ENCODE measurements around the gene UBL4A. TPM values are rescaled to one million over a fixed set of nuclear protein-coding genes. Genes with fewer than 3 reads are reported as not detected.

Gene UBL4A
- total and polyA plus RNA-seq, 9 of the 15 experiments (the other 6 are each of a cell fraction or from before 2014, with no cell fraction given), result 15.2 to 140 (median 100) TPM

GRCh38 chrX:154478728-154479622 lies 7.4 kb downstream of the UBL4A start, which contains the start of gene LAGE3 (continued):
- TF ChIP-seq SAFB2 (IDR thresholded peaks at IDR 0.05; ENCODE audit: borderline replicate concordance, low read depth, low read length, severe bottlenecking) (no peak), PHF8 (IDR thresholded peaks at IDR 0.05; ENCODE audit: borderline replicate concordance, low read length) (peak; percentile 67; the same call in 1 of the 2 replicates), ZNF277 (CRISPR knock-in tag; IDR thresholded peaks at IDR 0.05; ENCODE audit: borderline replicate concordance) (no peak), RBM15 (IDR thresholded peaks at IDR 0.05; ENCODE audit: insufficient read depth, low read length) (no peak), ZNF184 (CRISPR knock-in tag; IDR thresholded peaks at IDR 0.05) (no peak), POLR2A (conservative IDR thresholded peaks at IDR 0.05) (peak; percentile 75), E2F5 (CRISPR knock-in tag; IDR thresholded peaks at IDR 0.05) (peak; percentile 69; the same call in 1 of the 2 replicates), ZNF12 (CRISPR knock-in tag; IDR thresholded peaks at IDR 0.05) (no peak), RAD51 (IDR thresholded peaks at IDR 0.05; ENCODE audit: borderline replicate concordance, low read depth) (peak; percentile 26; the same call in 1 of the 2 replicates), NCOR1 (IDR thresholded peaks at IDR 0.05) (peak; percentile 51), CREB1 (IDR thresholded peaks at IDR 0.05) (peak; percentile 51; the same call in 1 of the 2 replicates), CREB1 (CRISPR knock-in tag; IDR thresholded peaks at IDR 0.05) (peak; percentile 57), SIN3A (IDR thresholded peaks at IDR 0.05; ENCODE audit: borderline replicate concordance in 2 of 2, control insufficient read depth in 1 of 2, low read depth in 2 of 2, low read length in 2 of 2) (peak; percentile 86 to 91; a peak in 3 of 4 replicates)
- TF ChIP-seq, protein P1, sequence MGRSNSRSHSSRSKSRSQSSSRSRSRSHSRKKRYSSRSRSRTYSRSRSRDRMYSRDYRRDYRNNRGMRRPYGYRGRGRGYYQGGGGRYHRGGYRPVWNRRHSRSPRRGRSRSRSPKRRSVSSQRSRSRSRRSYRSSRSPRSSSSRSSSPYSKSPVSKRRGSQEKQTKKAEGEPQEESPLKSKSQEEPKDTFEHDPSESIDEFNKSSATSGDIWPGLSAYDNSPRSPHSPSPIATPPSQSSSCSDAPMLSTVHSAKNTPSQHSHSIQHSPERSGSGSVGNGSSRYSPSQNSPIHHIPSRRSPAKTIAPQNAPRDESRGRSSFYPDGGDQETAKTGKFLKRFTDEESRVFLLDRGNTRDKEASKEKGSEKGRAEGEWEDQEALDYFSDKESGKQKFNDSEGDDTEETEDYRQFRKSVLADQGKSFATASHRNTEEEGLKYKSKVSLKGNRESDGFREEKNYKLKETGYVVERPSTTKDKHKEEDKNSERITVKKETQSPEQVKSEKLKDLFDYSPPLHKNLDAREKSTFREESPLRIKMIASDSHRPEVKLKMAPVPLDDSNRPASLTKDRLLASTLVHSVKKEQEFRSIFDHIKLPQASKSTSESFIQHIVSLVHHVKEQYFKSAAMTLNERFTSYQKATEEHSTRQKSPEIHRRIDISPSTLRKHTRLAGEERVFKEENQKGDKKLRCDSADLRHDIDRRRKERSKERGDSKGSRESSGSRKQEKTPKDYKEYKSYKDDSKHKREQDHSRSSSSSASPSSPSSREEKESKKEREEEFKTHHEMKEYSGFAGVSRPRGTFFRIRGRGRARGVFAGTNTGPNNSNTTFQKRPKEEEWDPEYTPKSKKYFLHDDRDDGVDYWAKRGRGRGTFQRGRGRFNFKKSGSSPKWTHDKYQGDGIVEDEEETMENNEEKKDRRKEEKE (IDR thresholded peaks at IDR 0.05; ENCODE audit: borderline replicate concordance in 1 of 2, control insufficient read depth in 1 of 2, low read depth in 2 of 2, low read length in 1 of 2), result 0 out of 4 replicates have a peak, but pooled peaks of 1 of the 2 experiments have one; percentile 75
- TF ChIP-seq, protein P2, sequence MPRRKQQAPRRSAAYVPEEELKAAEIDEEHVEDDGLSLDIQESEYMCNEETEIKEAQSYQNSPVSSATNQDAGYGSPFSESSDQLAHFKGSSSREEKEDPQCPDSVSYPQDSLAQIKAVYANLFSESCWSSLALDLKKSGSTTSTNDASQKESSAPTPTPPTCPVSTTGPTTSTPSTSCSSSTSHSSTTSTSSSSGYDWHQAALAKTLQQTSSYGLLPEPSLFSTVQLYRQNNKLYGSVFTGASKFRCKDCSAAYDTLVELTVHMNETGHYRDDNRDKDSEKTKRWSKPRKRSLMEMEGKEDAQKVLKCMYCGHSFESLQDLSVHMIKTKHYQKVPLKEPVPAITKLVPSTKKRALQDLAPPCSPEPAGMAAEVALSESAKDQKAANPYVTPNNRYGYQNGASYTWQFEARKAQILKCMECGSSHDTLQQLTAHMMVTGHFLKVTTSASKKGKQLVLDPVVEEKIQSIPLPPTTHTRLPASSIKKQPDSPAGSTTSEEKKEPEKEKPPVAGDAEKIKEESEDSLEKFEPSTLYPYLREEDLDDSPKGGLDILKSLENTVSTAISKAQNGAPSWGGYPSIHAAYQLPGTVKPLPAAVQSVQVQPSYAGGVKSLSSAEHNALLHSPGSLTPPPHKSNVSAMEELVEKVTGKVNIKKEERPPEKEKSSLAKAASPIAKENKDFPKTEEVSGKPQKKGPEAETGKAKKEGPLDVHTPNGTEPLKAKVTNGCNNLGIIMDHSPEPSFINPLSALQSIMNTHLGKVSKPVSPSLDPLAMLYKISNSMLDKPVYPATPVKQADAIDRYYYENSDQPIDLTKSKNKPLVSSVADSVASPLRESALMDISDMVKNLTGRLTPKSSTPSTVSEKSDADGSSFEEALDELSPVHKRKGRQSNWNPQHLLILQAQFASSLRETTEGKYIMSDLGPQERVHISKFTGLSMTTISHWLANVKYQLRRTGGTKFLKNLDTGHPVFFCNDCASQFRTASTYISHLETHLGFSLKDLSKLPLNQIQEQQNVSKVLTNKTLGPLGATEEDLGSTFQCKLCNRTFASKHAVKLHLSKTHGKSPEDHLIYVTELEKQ (CRISPR knock-in tag; IDR thresholded peaks at IDR 0.05), result no peak
